Neural cell (in vitro differentiated cells): ENCODE measurements around the gene HECTD1. TPM values are rescaled to one million over a fixed set of nuclear protein-coding genes. Genes with fewer than 3 reads are reported as not detected.

Experiments
- H2AFZ ChIP-seq: fragments of 200-600, 300-800 bp; sonication (generic), shearing (Covaris generic); 2 replicates; pipeline ENCODE4 v1.6.0; 2014; ENCODE audit warnings: low read depth, mild to moderate bottlenecking, antibody characterized with exemption, low read length, moderate library complexity
- H3F3A ChIP-seq: fragments of 200-600 bp; shearing (Covaris generic); 2 replicates; pipeline ENCODE4 v1.6.1; 2016; ENCODE audit warnings: mild to moderate bottlenecking, moderate library complexity, mixed read lengths, antibody characterized with exemption, low read length; ENCODE audit not compliant: insufficient read depth, poor library complexity, severe bottlenecking
- H3K27ac ChIP-seq: fragments of 200-600, 300-800 bp; sonication (generic), shearing (Covaris generic); 2 replicates; pipeline ENCODE4 v1.5.1; 2014; ENCODE audit warnings: mild to moderate bottlenecking, low read length, moderate library complexity
- H3K27me3 ChIP-seq: fragments of 300-800, 200-600 bp; sonication (generic), shearing (Covaris generic); 2 replicates; pipeline ENCODE4 v1.6.0; 2014; ENCODE audit warnings: mild to moderate bottlenecking, low read depth, low read length, moderate library complexity; ENCODE audit not compliant: insufficient read depth
- H3K36me3 ChIP-seq: fragments of 300-800, 200-600 bp; sonication (generic), shearing (Covaris generic); 2 replicates; pipeline ENCODE4 v1.5.1; 2014; ENCODE audit warnings: mild to moderate bottlenecking, antibody characterized with exemption, low read length, moderate library complexity; ENCODE audit not compliant: insufficient read depth
- H3K4me2 ChIP-seq: fragments of 300-800, 200-600 bp; sonication (generic), shearing (Covaris generic); 2 replicates; pipeline ENCODE4 v1.6.0; 2014; ENCODE audit warnings: mild to moderate bottlenecking, low read length
- H3K4me3 ChIP-seq: fragments of 300-800, 200-600 bp; sonication (generic), shearing (Covaris generic); 2 replicates; pipeline ENCODE4 v1.5.1; 2014; ENCODE audit warnings: mild to moderate bottlenecking, low read length, moderate library complexity
- H3K79me2 ChIP-seq: fragments of 200-600 bp; shearing (Covaris generic); replicated peaks from 2 replicates; pipeline ENCODE4 v1.6.0; 2014; ENCODE audit warnings: mild to moderate bottlenecking, low read length, moderate library complexity; ENCODE audit not compliant: insufficient read depth
- H3K9ac ChIP-seq: fragments of 300-800, 200-600 bp; sonication (generic), shearing (Covaris generic); 2 replicates; pipeline ENCODE4 v1.6.1; 2016; ENCODE audit warnings: mild to moderate bottlenecking, low read length, mixed read lengths
- H3K9me2 ChIP-seq: fragments of 200-600 bp; shearing (Covaris generic); 2 replicates; pipeline ENCODE4 v1.6.1; 2016; ENCODE audit warnings: mild to moderate bottlenecking, low read length, mixed read lengths; ENCODE audit not compliant: insufficient read depth
- H3K9me3 ChIP-seq: fragments of 200-600, 300-800 bp; sonication (generic), shearing (Covaris generic); 2 replicates; pipeline ENCODE4 v1.6.1; 2016; ENCODE audit warnings: mild to moderate bottlenecking, mixed run types, low read length, moderate library complexity, mixed read lengths
- H4K20me1 ChIP-seq: fragments of 200-600 bp; shearing (Covaris generic); 2 replicates; pipeline ENCODE4 v1.6.1; 2016; ENCODE audit warnings: mild to moderate bottlenecking, mixed run types; ENCODE audit not compliant: insufficient read depth
- CTCF ChIP-seq: fragments of 450-650 bp; IDR thresholded peaks from 2 replicates; pipeline ENCODE4 v1.5.1; 2014; ENCODE audit warnings: antibody characterized with exemption, mild to moderate bottlenecking, moderate library complexity; ENCODE audit not compliant: poor library complexity, severe bottlenecking
- EP300 ChIP-seq: fragments of 450-650 bp; conservative IDR thresholded peaks from 2 replicates; pipeline ENCODE4 v1.6.1; 2014; ENCODE audit warnings: antibody characterized with exemption, mild to moderate bottlenecking, moderate library complexity; ENCODE audit not compliant: poor library complexity, severe bottlenecking
- EZH2 ChIP-seq: fragments of 200-600, 300-800 bp; shearing (Covaris generic), sonication (generic); IDR thresholded peaks from 2 replicates; pipeline ENCODE4 v1.6.1; 2014; ENCODE audit warnings: antibody characterized with exemption, low read length, borderline replicate concordance, mild to moderate bottlenecking; ENCODE audit not compliant: insufficient read depth, poor library complexity, severe bottlenecking
- MXI1 ChIP-seq: fragments of 450-650 bp; conservative IDR thresholded peaks from 2 replicates; pipeline ENCODE4 v1.6.1; 2014; ENCODE audit warnings: antibody characterized with exemption, mild to moderate bottlenecking; ENCODE audit not compliant: poor library complexity, severe bottlenecking
- POLR2AphosphoS5 ChIP-seq: IDR thresholded peaks from 2 replicates; pipeline ENCODE4 v1.6.1; 2012
- RAD21 ChIP-seq: fragments of 450-650 bp; conservative IDR thresholded peaks from 2 replicates; pipeline ENCODE4 v1.6.1; 2014; ENCODE audit warnings: antibody characterized with exemption, mild to moderate bottlenecking, moderate library complexity
- REST ChIP-seq: IDR thresholded peaks from 2 replicates; pipeline ENCODE4 v1.6.1; 2012; ENCODE audit warnings: borderline replicate concordance
- SMC3 ChIP-seq: fragments of 450-650 bp; conservative IDR thresholded peaks from 2 replicates; pipeline ENCODE4 v1.6.1; 2014; ENCODE audit warnings: antibody characterized with exemption, mild to moderate bottlenecking, moderate library complexity; ENCODE audit not compliant: poor library complexity
- TAF1 ChIP-seq: IDR thresholded peaks from 2 replicates; pipeline ENCODE4 v1.6.1; 2012; ENCODE audit warnings: low read depth
- polyA plus RNA-seq: library from polyadenylated mRNA; depleted of rRNA; stranded (reverse); fragments of >200 nt; gene quantifications from 2 replicates; pipeline ENCODE4 v1.2.3, GENCODE V29; 2014

Gene HECTD1
- polyA plus RNA-seq, 1 donor from 2014 or later: 144 TPM

GRCh38 chr14:31142455-31143087 is 65.0 kb downstream of the HECTD1 start:
- H3K4me2 ChIP-seq: no peak overlapping the region
- no peak overlapping the region for H3K27ac ChIP-seq
- no peaks in the 10 kb centered on the region for H3K9me2 ChIP-seq
- no peaks in the 10 kb centered on the region for H3K9me3 ChIP-seq
- H3K79me2 ChIP-seq: no peaks in the 10 kb centered on the region
- no peaks in the 10 kb centered on the region for H3F3A ChIP-seq
- TF ChIP-seq CTCF (no peak), REST (no peak)
- no peak overlapping the region for H2AFZ ChIP-seq
- H3K9ac ChIP-seq: no peak overlapping the region
- H4K20me1 ChIP-seq: no peaks in the 10 kb centered on the region
- H3K4me3 ChIP-seq: no peak overlapping the region
- no peaks in the 10 kb centered on the region for H3K27me3 ChIP-seq
- peaks cover 16% of the 10 kb centered on the region for H3K36me3 ChIP-seq

GRCh38 chr14:31139301-31139847 is 68.2 kb downstream of the HECTD1 start:
- no peaks in the 10 kb centered on the region for H3K9me3 ChIP-seq
- H3K79me2 ChIP-seq: no peaks in the 10 kb centered on the region
- no peaks in the 10 kb centered on the region for H3K27me3 ChIP-seq
- peaks cover 12% of the 10 kb centered on the region for H3K36me3 ChIP-seq
- TF ChIP-seq EZH2 (no peak), EP300 (no peak), REST (no peak), CTCF (no peak), MXI1 (no peak), TAF1 (no peak), SMC3 (no peak), RAD21 (no peak), POLR2AphosphoS5 (no peak)
- H2AFZ ChIP-seq: no peak overlapping the region
- no peaks in the 10 kb centered on the region for H3F3A ChIP-seq
- no peak overlapping the region for H3K27ac ChIP-seq
- H4K20me1 ChIP-seq: no peaks in the 10 kb centered on the region
- no peak overlapping the region for H3K9ac ChIP-seq
- H3K4me2 ChIP-seq: no peak overlapping the region
- H3K4me3 ChIP-seq: no peak overlapping the region
- no peaks in the 10 kb centered on the region for H3K9me2 ChIP-seq
